ENCODE measurements around the gene INSRR. TPM values are rescaled to one million over a fixed set of nuclear protein-coding genes. Genes with fewer than 3 reads are reported as not detected.

Gene INSRR
- total and polyA plus RNA-seq, 2 of the 8 experiments (the other 6 are each of a cell fraction or from before 2014, with no cell fraction given): 0.02 TPM; not detected in 1

DNA sequence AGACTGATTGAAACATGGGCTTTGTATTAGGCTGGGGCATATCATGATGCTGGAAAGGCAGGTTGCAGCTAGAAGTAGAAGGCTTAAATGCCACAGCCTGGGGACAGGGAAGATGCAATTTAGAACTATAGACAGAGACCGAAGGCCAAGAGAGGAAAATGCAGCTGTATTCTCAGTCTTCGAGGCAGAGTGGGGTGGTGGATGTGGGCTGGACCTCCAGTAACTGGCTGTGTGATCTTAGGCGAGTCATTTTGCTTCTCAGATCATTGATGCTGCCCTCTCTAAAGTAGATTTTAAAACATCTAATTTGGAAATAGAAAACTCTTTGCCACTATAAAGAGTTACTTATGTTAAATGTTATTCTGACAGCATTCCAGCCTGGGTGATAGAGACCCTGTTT, 24.6 kb downstream of the INSRR start (continued):
- TF ChIP-seq, protein P1, sequence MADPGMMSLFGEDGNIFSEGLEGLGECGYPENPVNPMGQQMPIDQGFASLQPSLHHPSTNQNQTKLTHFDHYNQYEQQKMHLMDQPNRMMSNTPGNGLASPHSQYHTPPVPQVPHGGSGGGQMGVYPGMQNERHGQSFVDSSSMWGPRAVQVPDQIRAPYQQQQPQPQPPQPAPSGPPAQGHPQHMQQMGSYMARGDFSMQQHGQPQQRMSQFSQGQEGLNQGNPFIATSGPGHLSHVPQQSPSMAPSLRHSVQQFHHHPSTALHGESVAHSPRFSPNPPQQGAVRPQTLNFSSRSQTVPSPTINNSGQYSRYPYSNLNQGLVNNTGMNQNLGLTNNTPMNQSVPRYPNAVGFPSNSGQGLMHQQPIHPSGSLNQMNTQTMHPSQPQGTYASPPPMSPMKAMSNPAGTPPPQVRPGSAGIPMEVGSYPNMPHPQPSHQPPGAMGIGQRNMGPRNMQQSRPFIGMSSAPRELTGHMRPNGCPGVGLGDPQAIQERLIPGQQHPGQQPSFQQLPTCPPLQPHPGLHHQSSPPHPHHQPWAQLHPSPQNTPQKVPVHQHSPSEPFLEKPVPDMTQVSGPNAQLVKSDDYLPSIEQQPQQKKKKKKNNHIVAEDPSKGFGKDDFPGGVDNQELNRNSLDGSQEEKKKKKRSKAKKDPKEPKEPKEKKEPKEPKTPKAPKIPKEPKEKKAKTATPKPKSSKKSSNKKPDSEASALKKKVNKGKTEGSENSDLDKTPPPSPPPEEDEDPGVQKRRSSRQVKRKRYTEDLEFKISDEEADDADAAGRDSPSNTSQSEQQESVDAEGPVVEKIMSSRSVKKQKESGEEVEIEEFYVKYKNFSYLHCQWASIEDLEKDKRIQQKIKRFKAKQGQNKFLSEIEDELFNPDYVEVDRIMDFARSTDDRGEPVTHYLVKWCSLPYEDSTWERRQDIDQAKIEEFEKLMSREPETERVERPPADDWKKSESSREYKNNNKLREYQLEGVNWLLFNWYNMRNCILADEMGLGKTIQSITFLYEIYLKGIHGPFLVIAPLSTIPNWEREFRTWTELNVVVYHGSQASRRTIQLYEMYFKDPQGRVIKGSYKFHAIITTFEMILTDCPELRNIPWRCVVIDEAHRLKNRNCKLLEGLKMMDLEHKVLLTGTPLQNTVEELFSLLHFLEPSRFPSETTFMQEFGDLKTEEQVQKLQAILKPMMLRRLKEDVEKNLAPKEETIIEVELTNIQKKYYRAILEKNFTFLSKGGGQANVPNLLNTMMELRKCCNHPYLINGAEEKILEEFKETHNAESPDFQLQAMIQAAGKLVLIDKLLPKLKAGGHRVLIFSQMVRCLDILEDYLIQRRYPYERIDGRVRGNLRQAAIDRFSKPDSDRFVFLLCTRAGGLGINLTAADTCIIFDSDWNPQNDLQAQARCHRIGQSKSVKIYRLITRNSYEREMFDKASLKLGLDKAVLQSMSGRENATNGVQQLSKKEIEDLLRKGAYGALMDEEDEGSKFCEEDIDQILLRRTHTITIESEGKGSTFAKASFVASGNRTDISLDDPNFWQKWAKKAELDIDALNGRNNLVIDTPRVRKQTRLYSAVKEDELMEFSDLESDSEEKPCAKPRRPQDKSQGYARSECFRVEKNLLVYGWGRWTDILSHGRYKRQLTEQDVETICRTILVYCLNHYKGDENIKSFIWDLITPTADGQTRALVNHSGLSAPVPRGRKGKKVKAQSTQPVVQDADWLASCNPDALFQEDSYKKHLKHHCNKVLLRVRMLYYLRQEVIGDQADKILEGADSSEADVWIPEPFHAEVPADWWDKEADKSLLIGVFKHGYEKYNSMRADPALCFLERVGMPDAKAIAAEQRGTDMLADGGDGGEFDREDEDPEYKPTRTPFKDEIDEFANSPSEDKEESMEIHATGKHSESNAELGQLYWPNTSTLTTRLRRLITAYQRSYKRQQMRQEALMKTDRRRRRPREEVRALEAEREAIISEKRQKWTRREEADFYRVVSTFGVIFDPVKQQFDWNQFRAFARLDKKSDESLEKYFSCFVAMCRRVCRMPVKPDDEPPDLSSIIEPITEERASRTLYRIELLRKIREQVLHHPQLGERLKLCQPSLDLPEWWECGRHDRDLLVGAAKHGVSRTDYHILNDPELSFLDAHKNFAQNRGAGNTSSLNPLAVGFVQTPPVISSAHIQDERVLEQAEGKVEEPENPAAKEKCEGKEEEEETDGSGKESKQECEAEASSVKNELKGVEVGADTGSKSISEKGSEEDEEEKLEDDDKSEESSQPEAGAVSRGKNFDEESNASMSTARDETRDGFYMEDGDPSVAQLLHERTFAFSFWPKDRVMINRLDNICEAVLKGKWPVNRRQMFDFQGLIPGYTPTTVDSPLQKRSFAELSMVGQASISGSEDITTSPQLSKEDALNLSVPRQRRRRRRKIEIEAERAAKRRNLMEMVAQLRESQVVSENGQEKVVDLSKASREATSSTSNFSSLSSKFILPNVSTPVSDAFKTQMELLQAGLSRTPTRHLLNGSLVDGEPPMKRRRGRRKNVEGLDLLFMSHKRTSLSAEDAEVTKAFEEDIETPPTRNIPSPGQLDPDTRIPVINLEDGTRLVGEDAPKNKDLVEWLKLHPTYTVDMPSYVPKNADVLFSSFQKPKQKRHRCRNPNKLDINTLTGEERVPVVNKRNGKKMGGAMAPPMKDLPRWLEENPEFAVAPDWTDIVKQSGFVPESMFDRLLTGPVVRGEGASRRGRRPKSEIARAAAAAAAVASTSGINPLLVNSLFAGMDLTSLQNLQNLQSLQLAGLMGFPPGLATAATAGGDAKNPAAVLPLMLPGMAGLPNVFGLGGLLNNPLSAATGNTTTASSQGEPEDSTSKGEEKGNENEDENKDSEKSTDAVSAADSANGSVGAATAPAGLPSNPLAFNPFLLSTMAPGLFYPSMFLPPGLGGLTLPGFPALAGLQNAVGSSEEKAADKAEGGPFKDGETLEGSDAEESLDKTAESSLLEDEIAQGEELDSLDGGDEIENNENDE (IDR thresholded peaks at IDR 0.05; ENCODE audit: insufficient replicate concordance, low read length): no peak
- TF ChIP-seq SP1 (IDR thresholded peaks at IDR 0.05; ENCODE audit: low read depth, low read length) (no peak), ZNF274 (IDR thresholded peaks at IDR 0.05; ENCODE audit: borderline replicate concordance, extremely low read depth, low read length) (no peak), CBX8 (IDR thresholded peaks at IDR 0.05; ENCODE audit: borderline replicate concordance, low read depth, low read length) (no peak), EGR1 (IDR thresholded peaks at IDR 0.05; ENCODE audit: borderline replicate concordance, low read depth, low read length) (no peak), PHF8 (conservative IDR thresholded peaks at IDR 0.05; ENCODE audit: low read depth, low read length) (no peak), EZH2 (IDR thresholded peaks at IDR 0.05; ENCODE audit: low read depth, low read length, severe bottlenecking) (no peak), RNF2 (IDR thresholded peaks at IDR 0.05; ENCODE audit: borderline replicate concordance, low read depth, low read length, missing control alignments, poor library complexity, severe bottlenecking) (no peak), SRF (IDR thresholded peaks at IDR 0.05; ENCODE audit: low read depth, low read length) (no peak), HDAC2 (IDR thresholded peaks at IDR 0.05; ENCODE audit: borderline replicate concordance in 1 of 2, low read depth in 2 of 2, low read length in 2 of 2) (no peak)
